PC-3 (cell line): ENCODE results near the gene GMPR. TPM values are rescaled to one million over a fixed set of nuclear protein-coding genes. Genes with fewer than 3 reads are reported as not detected.

ENCODE experiments used
- ATAC-seq: fragments of 200-7000 bp; cut with Tn5 transposase; 2 replicates; pipeline ENCODE4 v1.9.1; 2020; ENCODE audit warnings: mild to moderate bottlenecking, moderate library complexity
- BruUV-seq: library from RNA; stranded (reverse); fragments of 400-500 nt; replicated peaks from 2 replicates; lab custom pipeline; 2021; lab: Mats Ljungman, UMichigan
- CTCF ChIA-PET: fragments of 300-600 bp; sonication (Branson Sonifier 250); formaldehyde crosslinking; loops from one replicate; lab custom pipeline; 2022; ENCODE audit warnings: antibody characterized with exemption; lab: Charles Lee
- POLR2A ChIA-PET: fragments of 300-600 bp; sonication (Branson Sonifier 250); formaldehyde crosslinking; loops from one replicate; lab custom pipeline; 2022; ENCODE audit warnings: antibody characterized with exemption; ENCODE audit not compliant: unreplicated experiment; lab: Charles Lee
- DNase-seq: peaks from one replicate; pipeline ENCODE4 v3.0.0-alpha.2; 2015
- H2AFZ ChIP-seq: fragments of 300-600 bp; sonication (generic); 2 replicates; pipeline ENCODE4 v1.6.0; 2016; ENCODE audit warnings: antibody characterized with exemption, low read length
- H3F3A ChIP-seq: fragments of 300-600 bp; sonication (generic); one replicate; pipeline ENCODE4 v1.6.0; 2017; ENCODE audit warnings: antibody characterized with exemption, low read length, control low read depth, mild to moderate bottlenecking; ENCODE audit not compliant: unreplicated experiment
- H3K27ac ChIP-seq: fragments of 300-600 bp; sonication (generic); 2 replicates; pipeline ENCODE4 v1.5.1; 2016; ENCODE audit warnings: mild to moderate bottlenecking, low read length
- H3K27me3 ChIP-seq: fragments of 300-600 bp; sonication (generic); 2 replicates; pipeline ENCODE4 v1.6.1; 2016; ENCODE audit warnings: low read length, mixed read lengths
- H3K36me3 ChIP-seq: fragments of 300-600 bp; sonication (generic); 2 replicates; pipeline ENCODE4 v1.6.1; 2016; ENCODE audit warnings: low read depth, mixed run types, low read length, mixed read lengths
- H3K4me1 ChIP-seq: fragments of 300-600 bp; sonication (generic); 2 replicates; pipeline ENCODE4 v1.5.1; 2016; ENCODE audit warnings: low read length; ENCODE audit not compliant: insufficient read depth
- H3K4me2 ChIP-seq: fragments of 300-600 bp; sonication (generic); 2 replicates; pipeline ENCODE4 v1.6.0; 2016; ENCODE audit warnings: low read length
- H3K4me3 ChIP-seq: fragments of 300-600 bp; sonication (generic); 2 replicates; pipeline ENCODE4 v1.5.1; 2016; ENCODE audit warnings: mild to moderate bottlenecking, low read length, mixed read lengths
- H3K79me2 ChIP-seq: fragments of 300-600 bp; sonication (generic); 2 replicates; pipeline ENCODE4 v1.6.1; 2017; ENCODE audit warnings: low read length, mixed read lengths
- H3K9ac ChIP-seq: fragments of 300-600 bp; sonication (generic); 2 replicates; pipeline ENCODE4 v1.6.0; 2016; ENCODE audit warnings: mild to moderate bottlenecking, low read length
- H3K9me2 ChIP-seq: fragments of 300-600 bp; sonication (generic); replicated peaks from 2 replicates; pipeline ENCODE4 v1.6.1; 2016; ENCODE audit warnings: mixed run types, low read length, mixed read lengths
- H3K9me3 ChIP-seq: fragments of 300-600 bp; sonication (generic); 2 replicates; pipeline ENCODE4 v1.6.1; 2016; ENCODE audit warnings: low read length, mixed read lengths
- H4K20me1 ChIP-seq: fragments of 300-600 bp; sonication (generic); 2 replicates; pipeline ENCODE4 v1.6.1; 2016; ENCODE audit warnings: low read length, mixed read lengths
- EZH2 ChIP-seq: fragments of 300-600 bp; sonication (generic); IDR thresholded peaks from one replicate; pipeline ENCODE4 v1.6.1; 2017; ENCODE audit warnings: antibody characterized with exemption, mild to moderate bottlenecking, low read length; ENCODE audit not compliant: unreplicated experiment
- EZH2phosphoT487 ChIP-seq: fragments of 300-600 bp; sonication (generic); IDR thresholded peaks from 2 replicates; pipeline ENCODE4 v1.6.1; 2018; ENCODE audit warnings: mild to moderate bottlenecking, antibody characterized with exemption, low read length, borderline replicate concordance
- intact Hi-C: fragments of 100-400 bp; cut with micrococcal nuclease; formaldehyde crosslinking; loops from 2 replicates; pipeline ENCODE4 v1.9.0; 2023
- total RNA-seq: library from RNA; depleted of rRNA; stranded (reverse); fragments of >200 nt; gene quantifications from 2 replicates; pipeline ENCODE4 v1.2.3, GENCODE V29; 2014
- TF ChIP-seq, protein P1 (sequence below): fragments of 300-600 bp; sonication (generic); conservative IDR thresholded peaks from 2 replicates; pipeline ENCODE4 v1.5.1; 2017; ENCODE audit warnings: antibody characterized with exemption, low read depth, mild to moderate bottlenecking, low read length

Gene GMPR
- total RNA-seq, 1 experiment from 2014 or later = 5.8 TPM

DNA sequence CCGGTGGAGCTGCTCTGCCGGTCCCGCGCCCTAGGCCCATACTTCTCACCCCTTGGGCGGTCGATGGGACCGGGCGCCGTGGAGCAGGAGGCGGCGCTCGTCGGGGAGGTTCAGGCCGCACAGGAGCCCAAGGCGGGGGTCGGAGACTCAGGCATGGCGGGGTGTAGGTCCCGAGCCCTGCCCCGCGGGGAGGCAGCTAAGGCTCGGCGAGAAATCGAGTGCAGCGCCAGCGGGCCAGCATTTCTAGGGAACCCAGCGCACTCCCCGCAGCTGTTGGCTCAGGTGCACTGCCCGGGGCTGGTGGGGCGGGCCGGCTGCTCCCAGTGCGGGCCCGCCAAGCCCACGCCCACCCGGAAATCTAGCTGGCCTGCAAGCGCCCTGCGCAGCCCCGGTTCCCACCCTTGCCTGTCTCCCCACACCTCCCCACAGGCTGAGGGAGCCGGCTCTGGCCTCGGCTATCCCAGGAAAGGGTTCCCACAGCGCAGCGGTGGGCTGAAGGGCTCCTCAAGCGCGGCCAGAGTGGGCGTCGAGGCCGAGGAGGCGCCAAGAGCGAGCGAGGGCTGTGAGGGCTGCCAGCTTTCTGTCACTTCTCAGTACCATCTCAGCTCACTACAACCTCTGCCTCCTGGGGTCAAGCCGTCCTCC lies 40.2 kb upstream of the GMPR start:
- BruUV-seq = no TSS peak
- H3K9ac ChIP-seq = no peak overlapping the region
- no peak overlapping the region for H3K27ac ChIP-seq
- POLR2A ChIA-PET = interaction anchor here (0.6 to 0.7 kb wide), 2 partner anchors 49 to 67 kb away, joined by 4 to 5 read pairs; no protein-coding TSS in a partner anchor
- no peaks in the 10 kb centered on the region for H3K9me3 ChIP-seq
- intact Hi-C loops = no loop called here
- DNase-seq (no peak), ATAC-seq (no peak)
- no peaks in the 10 kb centered on the region for H4K20me1 ChIP-seq
- H3F3A ChIP-seq = no peaks in the 10 kb centered on the region
- no peaks in the 10 kb centered on the region for H3K36me3 ChIP-seq
- H3K4me2 ChIP-seq = no peak overlapping the region
- no peaks in the 10 kb centered on the region for H3K9me2 ChIP-seq
- TF ChIP-seq EZH2 (no peak), EZH2phosphoT487 (no peak)
- TF ChIP-seq, protein P1, sequence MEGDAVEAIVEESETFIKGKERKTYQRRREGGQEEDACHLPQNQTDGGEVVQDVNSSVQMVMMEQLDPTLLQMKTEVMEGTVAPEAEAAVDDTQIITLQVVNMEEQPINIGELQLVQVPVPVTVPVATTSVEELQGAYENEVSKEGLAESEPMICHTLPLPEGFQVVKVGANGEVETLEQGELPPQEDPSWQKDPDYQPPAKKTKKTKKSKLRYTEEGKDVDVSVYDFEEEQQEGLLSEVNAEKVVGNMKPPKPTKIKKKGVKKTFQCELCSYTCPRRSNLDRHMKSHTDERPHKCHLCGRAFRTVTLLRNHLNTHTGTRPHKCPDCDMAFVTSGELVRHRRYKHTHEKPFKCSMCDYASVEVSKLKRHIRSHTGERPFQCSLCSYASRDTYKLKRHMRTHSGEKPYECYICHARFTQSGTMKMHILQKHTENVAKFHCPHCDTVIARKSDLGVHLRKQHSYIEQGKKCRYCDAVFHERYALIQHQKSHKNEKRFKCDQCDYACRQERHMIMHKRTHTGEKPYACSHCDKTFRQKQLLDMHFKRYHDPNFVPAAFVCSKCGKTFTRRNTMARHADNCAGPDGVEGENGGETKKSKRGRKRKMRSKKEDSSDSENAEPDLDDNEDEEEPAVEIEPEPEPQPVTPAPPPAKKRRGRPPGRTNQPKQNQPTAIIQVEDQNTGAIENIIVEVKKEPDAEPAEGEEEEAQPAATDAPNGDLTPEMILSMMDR = no peak
- no peaks in the 10 kb centered on the region for H3K4me1 ChIP-seq
- no peak overlapping the region for H3K4me3 ChIP-seq
- CTCF ChIA-PET = no interaction called here
- H3K27me3 ChIP-seq = peaks cover 23% of the 10 kb centered on the region
- no peak overlapping the region for H2AFZ ChIP-seq
- no peaks in the 10 kb centered on the region for H3K79me2 ChIP-seq

DNA sequence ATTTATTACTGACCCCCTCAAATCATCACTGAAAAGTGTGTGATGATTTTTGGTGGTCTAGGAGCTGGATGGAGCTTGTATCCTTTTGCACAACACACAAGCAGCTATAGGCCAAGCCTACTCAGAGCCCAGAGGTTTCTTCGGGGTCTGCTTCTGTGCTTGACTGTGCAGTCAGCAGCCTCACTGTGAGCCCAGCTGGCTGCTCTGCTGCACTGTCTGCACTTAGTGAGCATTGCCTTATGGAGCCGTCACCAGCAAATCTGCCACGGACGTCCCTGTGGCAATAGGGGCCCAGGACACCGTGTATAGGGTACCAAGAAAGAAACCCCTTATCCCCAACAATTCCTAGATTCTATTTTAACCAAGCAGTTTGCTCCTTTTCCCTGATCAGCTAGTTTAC lies 38.6 kb upstream of the GMPR start:
- Histone ChIP-seq H3K79me2 (no peaks in the 10 kb centered on the region), H2AFZ (no peak overlapping the region), H3K27me3 (peaks cover 9% of the 10 kb centered on the region), H4K20me1 (no peaks in the 10 kb centered on the region), H3K9ac (no peak overlapping the region), H3K36me3 (no peaks in the 10 kb centered on the region), H3K4me3 (no peak overlapping the region), H3K27ac (no peak overlapping the region), H3F3A (no peaks in the 10 kb centered on the region), H3K9me3 (no peaks in the 10 kb centered on the region), H3K9me2 (no peaks in the 10 kb centered on the region), H3K4me1 (no peaks in the 10 kb centered on the region), H3K4me2 (no peak overlapping the region)
- no TSS peak for BruUV-seq
- ATAC-seq (no peak), DNase-seq (no peak)
- POLR2A ChIA-PET = no interaction called here
- TF ChIP-seq EZH2phosphoT487 = no peak
- TF ChIP-seq EZH2 = no peak
- TF ChIP-seq, protein P1 = no peak
- intact Hi-C loops = no loop called here
- CTCF ChIA-PET = interaction anchor here (0.6 kb wide), 1 partner anchor 366 kb away, joined by 4 read pairs; no protein-coding TSS in a partner anchor

DNA sequence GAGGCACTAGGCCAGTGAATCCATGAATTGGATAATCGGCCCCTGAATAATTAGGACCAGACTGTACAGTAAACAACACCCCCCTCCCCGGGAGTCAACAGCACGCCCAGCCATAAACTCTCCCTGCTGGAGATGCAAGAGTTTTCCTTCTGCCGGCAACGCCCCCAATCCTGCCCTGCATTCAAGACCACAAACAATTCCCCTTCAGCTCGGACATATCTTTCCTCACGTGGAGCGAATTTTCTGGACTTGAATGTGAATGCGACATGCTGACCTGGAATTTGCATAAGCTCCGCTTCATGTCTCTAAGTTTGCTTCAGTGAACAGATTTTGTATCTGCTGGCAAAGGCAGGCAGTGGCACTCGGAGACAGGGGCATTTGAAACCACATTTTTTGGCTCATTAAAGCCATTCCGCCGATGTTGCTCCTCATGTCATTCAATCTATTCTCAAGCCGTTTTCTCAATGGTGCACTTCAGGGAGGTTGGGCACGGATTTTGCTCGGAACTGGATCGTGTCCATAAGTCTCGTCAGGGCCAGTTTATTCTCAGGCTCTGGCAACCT lies 38.0 kb upstream of the GMPR start:
- Histone ChIP-seq H3K4me3 (no peak overlapping the region), H3K9me3 (no peaks in the 10 kb centered on the region), H3K36me3 (no peaks in the 10 kb centered on the region), H3F3A (no peaks in the 10 kb centered on the region), H3K27me3 (peaks cover 9% of the 10 kb centered on the region), H3K4me2 (peak overlapping the region; percentile 21), H2AFZ (peak overlapping the region; percentile 16; the same call in 1 of the 2 replicates), H3K4me1 (no peaks in the 10 kb centered on the region), H3K9ac (no peak overlapping the region), H3K79me2 (no peaks in the 10 kb centered on the region), H4K20me1 (no peaks in the 10 kb centered on the region), H3K27ac (no peak overlapping the region), H3K9me2 (no peaks in the 10 kb centered on the region)
- CTCF ChIA-PET = interaction anchor here (0.6 kb wide), 1 partner anchor 367 kb away, joined by 4 read pairs; no protein-coding TSS in a partner anchor
- ATAC-seq (no peak), DNase-seq (no peak)
- no TSS peak for BruUV-seq
- intact Hi-C loops = no loop called here
- TF ChIP-seq EZH2 (no peak), EZH2phosphoT487 (no peak)
- TF ChIP-seq, protein P1 = no peak
- POLR2A ChIA-PET = interaction anchor here (0.6 kb wide), 2 partner anchors 23 to 1600 kb away, joined by 5 to 7 read pairs; no protein-coding TSS in a partner anchor
